DOHH2 (cell line): ENCODE data around the gene NME7.

Source experiments
- EZH2phosphoT487 ChIP-seq: fragments of 200-600 bp; sonication (generic); IDR thresholded peaks from 2 replicates; pipeline ENCODE4 v1.6.1; 2017; ENCODE audit warnings: borderline replicate concordance, mild to moderate bottlenecking, antibody characterized with exemption, low read length, moderate library complexity, mixed read lengths
- TF ChIP-seq, protein P1 (sequence below): fragments of 200-600 bp; sonication (generic); IDR thresholded peaks from one replicate; pipeline ENCODE4 v1.5.1; 2014; ENCODE audit warnings: antibody characterized with exemption, mild to moderate bottlenecking, low read depth, low read length; ENCODE audit not compliant: poor library complexity, severe bottlenecking

- TF ChIP-seq, protein P1, sequence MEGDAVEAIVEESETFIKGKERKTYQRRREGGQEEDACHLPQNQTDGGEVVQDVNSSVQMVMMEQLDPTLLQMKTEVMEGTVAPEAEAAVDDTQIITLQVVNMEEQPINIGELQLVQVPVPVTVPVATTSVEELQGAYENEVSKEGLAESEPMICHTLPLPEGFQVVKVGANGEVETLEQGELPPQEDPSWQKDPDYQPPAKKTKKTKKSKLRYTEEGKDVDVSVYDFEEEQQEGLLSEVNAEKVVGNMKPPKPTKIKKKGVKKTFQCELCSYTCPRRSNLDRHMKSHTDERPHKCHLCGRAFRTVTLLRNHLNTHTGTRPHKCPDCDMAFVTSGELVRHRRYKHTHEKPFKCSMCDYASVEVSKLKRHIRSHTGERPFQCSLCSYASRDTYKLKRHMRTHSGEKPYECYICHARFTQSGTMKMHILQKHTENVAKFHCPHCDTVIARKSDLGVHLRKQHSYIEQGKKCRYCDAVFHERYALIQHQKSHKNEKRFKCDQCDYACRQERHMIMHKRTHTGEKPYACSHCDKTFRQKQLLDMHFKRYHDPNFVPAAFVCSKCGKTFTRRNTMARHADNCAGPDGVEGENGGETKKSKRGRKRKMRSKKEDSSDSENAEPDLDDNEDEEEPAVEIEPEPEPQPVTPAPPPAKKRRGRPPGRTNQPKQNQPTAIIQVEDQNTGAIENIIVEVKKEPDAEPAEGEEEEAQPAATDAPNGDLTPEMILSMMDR: peak; percentile 29
- TF ChIP-seq EZH2phosphoT487: no peak
Observed at GRCh38 chr1:169108863-169109560, 258.6 kb downstream of the NME7 start.
